GM21360 (cell line): Measurements from ENCODE around the gene SLC13A4.

Experiments
- ATAC-seq: cut with Tn5 transposase; IDR thresholded peaks from one replicate; pipeline ENCODE4 v1.9.1; 2021; ENCODE audit warnings: mild to moderate bottlenecking, moderate library complexity; ENCODE audit not compliant: unreplicated experiment

Gene SLC13A4

DNA sequence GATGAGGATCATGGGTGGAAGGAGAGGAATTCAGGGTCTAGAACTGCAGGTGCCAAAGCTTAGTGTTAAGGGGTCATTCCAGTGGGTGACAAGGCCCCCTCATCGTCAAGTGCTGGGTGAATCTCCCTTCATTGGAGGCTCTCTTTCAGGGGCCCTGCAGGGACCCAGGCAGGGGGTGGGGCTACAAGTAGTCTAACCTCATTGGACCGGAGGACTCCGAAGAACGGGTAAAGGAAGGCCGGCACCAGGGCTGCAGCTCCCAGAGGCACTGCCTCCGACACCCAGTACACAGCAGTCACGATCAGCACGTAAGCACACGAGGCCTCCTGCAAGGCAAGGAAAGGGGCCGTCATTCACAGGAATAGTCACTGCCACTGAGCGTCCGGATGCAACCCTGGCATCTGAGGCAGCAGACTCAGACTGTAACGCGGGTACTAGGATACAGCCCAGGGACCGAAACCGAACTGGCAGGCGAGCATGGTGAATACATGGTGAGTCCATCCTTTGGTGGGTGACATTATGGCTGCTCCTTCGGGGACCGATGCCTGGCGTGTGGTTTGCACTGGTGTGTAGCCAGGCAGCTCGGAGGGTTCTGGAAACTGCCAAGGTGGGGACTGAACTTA is 6.7 kb downstream of the SLC13A4 start:
- no peak for ATAC-seq

DNA sequence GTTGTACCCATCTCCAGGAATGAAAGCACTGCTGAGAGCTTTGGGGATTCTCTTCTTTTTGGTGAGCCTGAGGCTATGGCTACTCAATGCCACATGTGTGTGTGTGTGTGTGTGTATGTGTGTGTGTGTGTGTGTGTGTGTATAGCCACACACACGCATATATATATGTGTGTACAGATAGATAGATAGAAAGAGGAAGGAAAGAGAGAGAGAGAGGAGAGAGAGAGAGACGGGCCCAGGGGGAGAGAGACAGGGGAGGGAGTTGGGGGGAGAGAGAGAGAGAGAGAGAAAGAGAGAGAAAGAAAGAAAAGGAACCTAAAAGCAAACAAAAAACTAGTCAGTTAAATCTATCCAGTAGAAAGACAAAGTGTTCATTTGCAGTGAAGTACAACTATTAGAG is 8.3 kb downstream of the SLC13A4 start:
- ATAC-seq: no peak

DNA sequence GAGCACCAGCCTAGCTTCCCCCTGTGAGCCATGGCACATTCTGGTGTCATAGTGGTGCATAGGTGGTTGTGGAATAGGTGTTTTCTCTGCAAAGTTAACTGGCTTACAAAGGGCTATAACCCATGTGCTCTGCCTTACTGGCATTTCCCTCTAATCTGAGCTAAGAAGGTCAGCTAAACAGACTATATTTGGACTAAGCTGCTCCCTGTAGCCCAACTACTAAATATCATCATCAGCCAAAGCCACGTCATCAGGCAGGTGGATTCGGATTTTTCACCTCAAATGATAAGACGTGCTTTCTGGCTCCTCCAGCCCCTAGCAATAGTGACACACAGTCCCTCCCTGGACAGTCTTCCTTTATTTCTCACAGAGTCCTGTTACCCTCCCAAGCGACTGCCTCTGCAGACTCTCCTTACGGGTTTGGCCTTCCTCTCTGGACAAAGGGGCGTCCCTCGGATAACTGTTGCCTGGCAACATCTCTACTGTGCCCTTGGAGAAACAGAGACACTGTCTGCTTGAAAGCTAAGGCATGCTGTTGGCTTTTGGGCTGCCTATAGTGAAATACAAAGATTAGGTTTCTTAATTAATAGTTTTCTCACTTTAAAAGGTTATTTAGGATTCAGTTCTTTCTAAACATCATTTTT is 9.1 kb downstream of the SLC13A4 start:
- ATAC-seq: no peak

DNA sequence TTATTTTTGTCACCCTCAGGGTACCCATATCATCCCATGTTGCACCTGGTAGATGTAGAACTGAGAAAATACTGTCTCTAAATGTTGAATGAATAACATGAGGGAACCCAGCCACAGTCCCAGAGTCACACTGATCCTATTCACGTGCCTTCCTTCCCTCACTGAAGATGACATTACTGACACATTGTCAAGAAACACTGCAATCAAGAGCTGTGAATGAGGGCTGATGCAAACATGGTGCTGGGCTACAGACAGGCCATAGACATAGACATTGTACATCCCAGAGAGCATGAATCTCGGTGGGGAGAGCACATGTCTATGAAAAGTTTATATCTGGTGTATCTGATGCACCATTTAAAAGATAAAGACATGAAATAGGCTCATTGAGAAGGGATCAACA is 9.8 kb downstream of the SLC13A4 start:
- ATAC-seq: no peak

DNA sequence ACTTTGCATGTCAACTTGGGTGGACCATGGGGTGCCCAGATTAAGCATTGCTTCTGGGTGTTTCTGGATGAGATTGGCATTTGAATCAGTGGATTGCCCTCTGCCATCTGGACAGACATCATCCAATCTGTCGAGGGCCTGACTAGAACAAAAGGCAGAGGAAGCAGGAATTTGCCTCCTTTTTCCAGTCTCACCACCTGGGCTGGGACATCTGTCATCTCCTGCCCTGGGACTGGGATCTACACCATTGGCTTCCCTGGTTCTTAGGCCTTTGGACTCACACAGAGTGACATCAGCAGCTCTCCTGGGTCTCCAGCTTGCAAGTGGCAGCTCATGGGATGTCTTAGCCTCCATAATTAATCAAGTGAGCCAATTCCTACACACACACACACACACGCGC is 10.3 kb downstream of the SLC13A4 start:
- ATAC-seq: no peak

DNA sequence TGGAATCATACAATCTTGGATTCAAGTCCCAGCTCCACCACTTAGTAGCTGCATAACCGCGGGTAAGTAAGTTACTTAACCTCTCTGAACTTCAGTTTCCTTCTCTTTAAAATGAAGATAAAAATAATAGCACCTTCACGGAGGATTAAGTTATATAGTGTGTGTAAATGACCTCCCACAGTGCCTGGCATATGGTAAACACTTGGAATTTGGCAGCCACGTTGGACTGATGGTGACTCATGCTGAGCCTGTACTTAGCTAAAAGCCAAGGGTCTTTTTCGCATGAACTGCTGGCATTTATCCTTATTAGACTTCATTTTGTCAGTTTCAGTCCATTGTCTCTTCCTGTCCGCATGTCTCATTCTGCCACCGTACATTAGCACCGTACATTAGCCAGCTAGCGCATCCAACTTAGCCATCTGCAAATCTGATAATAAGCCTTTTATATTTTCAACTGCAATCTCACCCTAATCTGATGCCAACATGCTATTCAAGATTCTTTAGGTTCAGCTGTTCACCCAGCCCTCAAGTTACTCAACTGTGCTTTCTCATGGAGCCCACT is 11.2 kb downstream of the SLC13A4 start:
- no peak for ATAC-seq

DNA sequence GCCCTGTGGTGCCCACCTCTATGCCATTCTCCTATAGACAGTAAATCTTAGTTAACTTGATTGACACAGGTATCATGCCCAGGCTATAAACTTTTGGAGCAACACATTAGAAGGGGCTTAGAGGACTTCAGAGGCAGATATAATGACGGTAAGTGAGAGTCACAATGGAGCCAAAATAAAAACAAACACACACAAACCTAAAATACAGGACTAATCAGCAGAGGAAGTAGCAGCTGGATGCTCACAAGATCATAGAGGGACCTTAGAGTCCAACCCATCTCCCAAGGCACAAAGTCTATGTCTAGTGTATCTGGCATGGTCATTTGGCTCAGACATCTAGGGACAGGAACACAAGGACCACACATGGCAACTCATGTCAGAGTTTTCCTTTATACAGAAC is 12.3 kb downstream of the SLC13A4 start:
- no peak for ATAC-seq

DNA sequence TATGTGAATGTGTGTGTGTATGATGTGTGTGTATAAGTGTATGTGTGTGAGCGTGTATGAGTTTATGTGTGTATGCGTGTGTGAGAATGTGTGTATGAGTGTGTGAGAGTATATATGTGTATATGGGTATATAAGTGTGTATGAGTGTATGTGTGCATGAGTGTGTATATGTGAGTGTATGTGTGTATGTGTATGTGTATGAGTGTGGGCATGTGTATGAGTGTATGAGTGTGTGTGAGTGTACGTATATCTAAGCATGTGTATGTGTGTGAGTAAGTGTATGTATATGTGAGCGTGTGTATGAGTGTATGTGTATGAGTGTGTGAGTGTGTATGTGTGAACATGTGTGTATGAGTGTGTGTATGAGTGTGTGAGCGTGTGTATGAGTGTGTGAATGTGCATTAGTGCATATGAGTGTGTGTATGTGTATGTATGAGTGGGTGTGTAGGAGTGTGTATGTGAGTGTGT is 12.9 kb downstream of the SLC13A4 start:
- ATAC-seq: no peak

DNA sequence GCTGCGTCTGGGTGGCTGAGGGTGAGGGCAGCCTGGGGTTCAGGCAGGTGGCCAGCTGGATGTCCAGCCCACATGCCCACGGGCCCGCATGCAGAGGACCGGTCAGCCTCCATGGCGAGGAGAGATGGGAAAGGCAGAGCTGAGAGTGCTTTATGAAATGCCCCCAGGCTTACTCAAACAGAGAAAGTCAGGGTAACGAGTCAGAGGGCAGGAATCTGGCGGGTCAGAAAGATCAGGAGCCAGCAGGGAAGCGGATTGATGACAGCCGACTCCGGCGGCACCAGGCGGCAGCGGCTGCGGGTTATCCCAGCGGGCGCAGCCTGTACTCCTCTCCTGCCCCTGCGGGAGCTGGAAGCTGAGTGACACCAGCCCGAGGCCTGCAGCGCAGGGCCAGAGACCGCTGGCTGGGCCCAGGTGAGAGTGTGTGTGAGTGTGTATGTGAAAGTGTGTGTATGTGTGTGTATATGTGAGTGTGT is 13.4 kb downstream of the SLC13A4 start:
- no peak for ATAC-seq

DNA sequence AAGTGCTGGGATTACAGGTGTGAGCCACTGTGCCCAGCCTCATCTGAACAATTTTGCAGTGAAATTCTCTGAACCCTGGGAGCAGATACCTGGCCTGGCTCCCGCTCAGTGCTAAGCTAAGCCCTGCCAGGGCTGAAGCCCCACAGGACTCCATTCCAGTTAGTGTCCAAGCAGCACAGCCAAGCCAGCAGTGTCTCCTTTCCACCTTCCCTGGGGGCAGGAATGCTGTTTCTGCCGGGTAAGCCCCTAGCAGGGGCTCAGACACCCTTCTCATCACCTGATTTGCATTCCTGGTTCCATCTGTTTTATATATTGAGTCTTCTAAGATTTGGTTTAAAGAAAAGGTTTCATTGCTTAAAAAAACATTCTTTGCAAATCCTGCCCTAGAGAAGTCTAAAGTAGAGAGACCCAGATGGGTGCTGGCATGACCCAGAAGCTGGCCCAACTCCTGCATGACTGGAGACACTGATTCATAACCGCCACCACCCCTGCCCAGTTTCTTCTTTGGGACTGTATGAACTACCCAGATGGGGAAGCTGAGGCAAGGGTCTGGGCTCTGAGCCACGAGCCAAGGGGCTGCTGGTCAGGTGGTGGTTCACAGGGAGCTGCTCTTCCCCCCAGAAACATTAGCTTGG is 14.0 kb downstream of the SLC13A4 start:
- no peak for ATAC-seq

DNA sequence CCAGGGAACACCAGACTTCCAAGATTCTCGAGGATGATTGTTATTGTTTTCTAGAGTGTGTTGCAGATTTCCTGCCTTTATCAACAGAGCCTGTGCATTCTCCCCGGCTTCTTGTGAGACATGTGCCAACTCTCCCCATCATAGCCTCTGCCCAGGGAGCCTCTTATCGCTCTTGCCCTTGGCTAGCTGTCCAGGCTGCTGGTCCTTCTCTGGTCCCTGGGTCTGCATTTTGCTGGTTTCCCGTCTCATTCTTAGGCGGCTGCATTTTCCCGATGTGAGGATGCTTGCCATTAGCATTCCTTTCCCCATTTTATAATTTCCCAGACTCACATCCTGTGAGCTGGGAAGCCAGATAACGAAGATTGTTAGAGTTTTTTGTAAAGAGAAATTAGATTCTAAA is 15.2 kb downstream of the SLC13A4 start:
- no peak for ATAC-seq

DNA sequence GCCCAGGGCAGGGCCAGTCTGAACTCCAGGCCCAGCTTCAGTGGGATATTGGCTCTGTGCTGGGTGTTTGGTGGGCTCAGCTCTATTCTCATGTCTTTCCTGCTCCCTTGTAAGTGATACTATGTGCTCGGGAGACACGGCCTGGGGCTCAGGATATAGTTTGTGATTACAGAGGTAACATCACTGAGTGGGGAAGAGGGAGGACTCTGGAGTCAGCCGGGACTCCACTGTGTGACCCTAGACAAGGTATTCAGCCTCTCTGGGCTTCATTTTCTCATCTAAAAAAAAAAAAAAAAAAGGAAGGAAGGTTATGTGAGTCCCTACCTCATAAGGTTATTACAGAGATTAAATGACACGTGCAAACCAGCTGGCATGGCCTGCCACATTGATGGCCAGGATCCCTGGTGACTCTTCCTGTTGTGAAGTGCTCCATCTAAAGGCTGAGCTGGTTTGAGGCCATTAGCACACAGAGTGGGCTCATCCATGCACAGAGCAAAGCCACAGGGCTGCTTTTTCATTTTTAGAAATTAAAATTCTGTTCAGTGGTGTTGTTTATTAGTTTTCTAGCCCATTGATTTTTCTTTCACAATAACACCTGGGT is 15.7 kb downstream of the SLC13A4 start:
- ATAC-seq: no peak

DNA sequence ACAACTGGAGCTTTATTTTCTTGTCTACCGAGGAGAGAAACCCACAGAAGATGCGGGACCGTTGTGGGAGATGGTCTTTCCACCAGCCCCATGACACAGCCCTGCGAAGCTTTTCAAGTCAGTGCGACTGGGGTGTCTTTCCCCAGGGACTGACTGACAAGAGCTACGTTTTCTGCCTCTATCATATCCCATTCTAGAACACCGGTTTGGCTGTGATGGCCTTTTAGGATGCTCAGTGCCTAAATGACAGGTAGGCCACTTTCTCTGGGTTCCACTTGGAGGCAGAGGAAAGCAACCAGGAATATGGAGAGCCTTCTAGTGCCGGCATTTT is 16.9 kb downstream of the SLC13A4 start:
- ATAC-seq: no peak

DNA sequence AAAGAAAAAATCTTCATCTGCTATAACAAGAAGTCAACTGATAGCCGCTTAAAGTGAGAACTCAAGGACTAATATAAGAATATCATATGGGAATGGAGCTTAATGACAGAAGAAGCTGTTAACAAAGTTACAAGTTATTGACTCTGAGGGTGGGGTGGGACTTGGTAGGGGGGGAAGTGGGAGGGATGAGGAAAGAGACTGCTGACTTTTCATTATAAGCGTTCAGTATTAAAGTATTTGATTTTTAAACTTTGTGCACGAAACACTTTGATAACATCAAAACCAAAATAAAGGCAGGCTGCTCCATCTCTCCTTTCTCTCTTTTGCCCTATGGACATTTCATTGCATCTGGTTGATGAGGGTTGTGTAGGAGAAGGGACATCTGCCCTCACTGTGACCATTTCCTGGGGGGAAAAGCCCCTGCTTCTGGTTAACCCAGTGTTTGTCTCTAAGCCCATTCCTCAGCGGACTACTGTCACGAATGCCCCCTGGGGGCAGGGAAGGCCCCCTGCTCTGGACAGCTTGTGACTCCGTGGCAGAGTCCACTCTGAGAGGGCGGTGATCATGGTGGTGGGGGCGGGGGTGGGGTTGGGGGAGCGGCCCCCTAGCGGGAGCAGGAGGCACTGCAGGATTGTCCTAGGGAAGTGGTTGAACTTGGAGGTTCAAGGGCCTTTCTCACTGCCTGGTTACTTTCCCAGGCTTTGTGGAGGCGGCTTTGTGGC is 17.4 kb downstream of the SLC13A4 start:
- ATAC-seq: no peak

DNA sequence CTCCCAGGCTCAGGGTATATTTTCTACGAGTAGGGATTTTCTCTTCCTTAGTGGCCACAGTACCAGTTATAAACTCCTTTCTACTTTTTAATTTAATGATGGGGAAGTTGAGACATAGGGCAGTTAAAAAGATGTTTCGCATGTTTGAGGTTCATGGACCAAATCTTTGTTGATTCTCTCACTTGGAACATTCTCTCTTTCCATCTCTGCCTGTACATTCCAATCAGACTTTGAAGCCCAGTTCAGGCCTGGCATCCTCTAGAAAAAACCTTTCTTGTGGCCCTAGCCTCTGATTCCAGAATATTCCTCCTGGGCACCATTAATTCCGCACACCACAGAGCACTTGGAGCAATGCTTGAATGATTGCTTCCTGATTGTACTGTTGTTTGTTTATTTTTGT is 18.5 kb downstream of the SLC13A4 start:
- ATAC-seq: no peak

DNA sequence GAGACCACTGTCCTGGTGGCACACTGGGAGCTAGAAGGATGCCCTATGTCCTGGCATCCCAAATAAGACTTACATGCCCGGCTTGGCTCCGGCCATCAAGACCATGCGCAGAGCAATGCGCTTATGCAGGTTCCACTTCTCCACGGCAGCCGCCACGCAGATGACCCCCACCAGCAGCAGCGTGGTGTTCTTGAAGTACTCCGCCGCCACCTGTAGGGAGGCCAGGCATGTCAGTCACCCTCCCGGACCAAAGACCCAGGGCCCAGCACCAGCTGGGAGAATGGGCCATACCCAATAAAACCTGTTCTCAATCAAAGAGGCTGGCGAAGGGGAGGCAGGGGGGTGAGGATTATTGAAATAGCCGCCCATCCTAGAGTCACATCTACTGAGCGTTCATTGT is 19.9 kb downstream of the SLC13A4 start:
- ATAC-seq: no peak

DNA sequence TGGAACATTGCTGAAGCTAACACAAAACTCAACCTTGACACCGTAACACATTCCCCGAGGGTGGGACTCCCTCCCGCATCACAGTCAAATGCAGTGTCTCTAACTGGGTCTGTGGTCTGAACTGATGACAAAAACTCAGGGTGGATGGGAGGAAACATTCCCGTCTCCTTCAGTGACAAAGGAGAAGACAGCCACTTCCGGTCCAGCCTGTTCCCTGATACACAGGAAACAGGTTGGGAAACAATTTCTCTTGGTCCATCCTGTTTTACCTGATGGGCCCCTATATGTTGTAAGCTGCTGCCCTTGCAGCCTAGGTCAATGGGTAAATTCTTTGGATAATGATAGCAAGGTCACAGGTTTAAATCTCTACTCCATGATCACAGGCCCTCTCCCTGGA is 20.4 kb downstream of the SLC13A4 start:
- no peak for ATAC-seq

DNA sequence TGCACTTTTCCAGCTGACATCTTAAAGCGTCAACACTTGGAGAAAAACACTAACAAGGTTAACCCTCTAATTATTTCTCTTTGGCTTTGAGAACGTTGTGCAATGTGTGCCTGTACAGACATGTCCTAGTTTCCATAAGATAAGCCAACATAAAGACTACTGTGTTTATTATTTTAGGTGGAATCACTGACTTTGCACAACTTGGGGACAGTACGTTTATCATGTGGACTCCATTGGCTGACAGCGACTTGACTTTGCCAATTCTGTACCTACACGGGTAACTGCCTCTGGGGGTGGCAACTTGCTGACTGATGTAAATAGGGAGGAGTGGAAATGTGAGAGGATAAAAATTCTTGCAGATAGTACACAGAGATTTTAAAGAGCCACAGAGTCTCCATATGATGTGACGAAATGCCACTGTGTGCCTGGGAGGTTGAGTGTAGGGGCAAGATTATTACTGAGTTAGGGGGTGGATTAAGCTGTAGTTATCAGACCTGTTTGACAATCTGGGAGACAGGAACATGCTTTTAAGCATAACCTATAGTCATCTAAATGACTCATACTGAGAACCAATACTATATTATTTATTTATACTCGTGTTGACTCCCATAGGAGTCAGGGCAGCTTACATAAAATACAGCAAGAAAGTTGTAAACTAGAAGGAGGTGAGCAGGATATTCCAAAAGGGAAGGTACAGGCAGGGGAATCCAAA is 21.0 kb downstream of the SLC13A4 start:
- ATAC-seq: no peak

DNA sequence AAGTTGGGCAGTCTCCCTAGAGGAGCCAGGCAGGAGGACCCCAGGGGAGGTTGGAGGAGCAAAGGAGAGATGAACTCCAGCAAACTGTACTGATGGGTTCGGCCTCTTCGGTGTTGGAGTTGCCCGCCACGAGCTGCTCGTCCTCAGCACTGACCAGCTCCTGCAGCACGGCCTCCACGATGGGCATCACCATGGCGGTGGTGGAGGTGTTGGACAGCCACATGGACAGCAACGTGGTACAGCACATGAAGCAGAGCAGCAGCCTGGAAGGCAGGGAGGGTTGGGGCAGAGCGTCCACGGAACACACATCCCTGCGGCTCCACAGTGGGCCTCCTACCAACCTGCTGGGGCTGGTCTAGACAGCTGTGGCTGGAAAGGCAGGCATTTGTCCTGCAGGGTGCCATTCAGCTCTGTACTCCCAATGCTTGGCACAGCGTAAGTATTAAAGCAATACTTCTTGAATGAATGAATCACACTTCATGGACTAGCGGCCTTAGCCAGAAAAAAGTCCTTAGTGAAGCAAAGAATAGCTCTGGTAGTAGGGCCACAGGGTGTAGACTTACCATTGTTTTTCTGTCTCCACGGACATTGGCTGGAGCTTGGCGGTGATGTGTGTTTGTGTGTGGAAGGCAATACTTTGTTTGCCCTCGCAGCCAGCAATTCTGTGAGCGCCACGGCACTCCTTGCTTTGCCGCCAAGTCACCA is 21.8 kb downstream of the SLC13A4 start:
- no peak for ATAC-seq

DNA sequence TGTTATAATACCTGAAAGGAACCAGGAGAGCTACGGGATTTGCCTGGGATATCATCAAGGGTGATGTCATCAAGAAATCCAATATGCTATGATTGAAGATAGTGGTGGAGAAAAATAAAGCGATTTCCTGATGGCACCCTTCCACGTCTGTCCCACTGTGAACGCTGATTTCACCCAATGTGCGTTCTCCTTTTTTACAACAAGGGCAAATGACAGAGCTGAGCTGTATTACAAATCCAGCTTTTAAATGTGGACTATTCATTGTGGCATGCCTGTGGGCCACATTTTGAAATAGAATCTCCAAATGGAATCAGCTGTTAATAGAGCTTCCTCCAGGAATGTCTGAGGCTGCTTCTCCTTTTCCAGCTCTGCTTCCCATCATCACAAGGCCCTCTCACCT is 23.3 kb downstream of the SLC13A4 start:
- no peak for ATAC-seq
